ENCODE results near the gene FTCD. TPM values are rescaled to one million over a fixed set of nuclear protein-coding genes. Genes with fewer than 3 reads are reported as not detected.
A peak's percentile ranks its signal among the peaks of the same experiment; 100 is the strongest.

FTCD gene
- total and polyA plus RNA-seq, 9 of the 15 experiments (the other 6 are each of a cell fraction or from before 2014, with no cell fraction given), result 0.11 to 1.6 (median 0.67) TPM; not detected in 5

- TF ChIP-seq, protein P1, sequence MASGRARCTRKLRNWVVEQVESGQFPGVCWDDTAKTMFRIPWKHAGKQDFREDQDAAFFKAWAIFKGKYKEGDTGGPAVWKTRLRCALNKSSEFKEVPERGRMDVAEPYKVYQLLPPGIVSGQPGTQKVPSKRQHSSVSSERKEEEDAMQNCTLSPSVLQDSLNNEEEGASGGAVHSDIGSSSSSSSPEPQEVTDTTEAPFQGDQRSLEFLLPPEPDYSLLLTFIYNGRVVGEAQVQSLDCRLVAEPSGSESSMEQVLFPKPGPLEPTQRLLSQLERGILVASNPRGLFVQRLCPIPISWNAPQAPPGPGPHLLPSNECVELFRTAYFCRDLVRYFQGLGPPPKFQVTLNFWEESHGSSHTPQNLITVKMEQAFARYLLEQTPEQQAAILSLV (tag; IDR thresholded peaks at IDR 0.05), result no peak
- no peak; the same call in 1 of the 2 replicates for TF ChIP-seq SMARCA4 (IDR thresholded peaks at IDR 0.05)
- no peak for TF ChIP-seq NR1H2 (CRISPR knock-in tag; IDR thresholded peaks at IDR 0.05)
- no peak for TF ChIP-seq SAFB (IDR thresholded peaks at IDR 0.05; ENCODE audit: borderline replicate concordance, low read depth, low read length)
- TF ChIP-seq CREB3 (tag; conservative IDR thresholded peaks at IDR 0.05; ENCODE audit: low read depth), result no peak
- TF ChIP-seq ZNF146 (CRISPR knock-in tag; IDR thresholded peaks at IDR 0.05; ENCODE audit: unreplicated experiment), result no peak
- no peak for TF ChIP-seq ELF2 (CRISPR knock-in tag; IDR thresholded peaks at IDR 0.05)
- no peak for TF ChIP-seq EGR1 (conservative IDR thresholded peaks at IDR 0.05)
- TF ChIP-seq NFYB (IDR thresholded peaks at IDR 0.05; ENCODE audit: extremely low read depth, insufficient read length), result peak; percentile 89
- no peak for TF ChIP-seq ELF4 (CRISPR knock-in tag; IDR thresholded peaks at IDR 0.05)
- no peak; the same call in 1 of the 2 replicates for TF ChIP-seq EP300 (IDR thresholded peaks at IDR 0.05; ENCODE audit: low read length)
- no peak for TF ChIP-seq ETS1 (conservative IDR thresholded peaks at IDR 0.05; ENCODE audit: control insufficient read depth, low read depth, low read length)
- no peak for TF ChIP-seq NONO (IDR thresholded peaks at IDR 0.05; ENCODE audit: low read depth in 2 of 2, low read length in 1 of 2)
- TF ChIP-seq, protein P2, sequence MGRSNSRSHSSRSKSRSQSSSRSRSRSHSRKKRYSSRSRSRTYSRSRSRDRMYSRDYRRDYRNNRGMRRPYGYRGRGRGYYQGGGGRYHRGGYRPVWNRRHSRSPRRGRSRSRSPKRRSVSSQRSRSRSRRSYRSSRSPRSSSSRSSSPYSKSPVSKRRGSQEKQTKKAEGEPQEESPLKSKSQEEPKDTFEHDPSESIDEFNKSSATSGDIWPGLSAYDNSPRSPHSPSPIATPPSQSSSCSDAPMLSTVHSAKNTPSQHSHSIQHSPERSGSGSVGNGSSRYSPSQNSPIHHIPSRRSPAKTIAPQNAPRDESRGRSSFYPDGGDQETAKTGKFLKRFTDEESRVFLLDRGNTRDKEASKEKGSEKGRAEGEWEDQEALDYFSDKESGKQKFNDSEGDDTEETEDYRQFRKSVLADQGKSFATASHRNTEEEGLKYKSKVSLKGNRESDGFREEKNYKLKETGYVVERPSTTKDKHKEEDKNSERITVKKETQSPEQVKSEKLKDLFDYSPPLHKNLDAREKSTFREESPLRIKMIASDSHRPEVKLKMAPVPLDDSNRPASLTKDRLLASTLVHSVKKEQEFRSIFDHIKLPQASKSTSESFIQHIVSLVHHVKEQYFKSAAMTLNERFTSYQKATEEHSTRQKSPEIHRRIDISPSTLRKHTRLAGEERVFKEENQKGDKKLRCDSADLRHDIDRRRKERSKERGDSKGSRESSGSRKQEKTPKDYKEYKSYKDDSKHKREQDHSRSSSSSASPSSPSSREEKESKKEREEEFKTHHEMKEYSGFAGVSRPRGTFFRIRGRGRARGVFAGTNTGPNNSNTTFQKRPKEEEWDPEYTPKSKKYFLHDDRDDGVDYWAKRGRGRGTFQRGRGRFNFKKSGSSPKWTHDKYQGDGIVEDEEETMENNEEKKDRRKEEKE (IDR thresholded peaks at IDR 0.05; ENCODE audit: borderline replicate concordance in 1 of 2, control insufficient read depth in 1 of 2, low read depth in 2 of 2, low read length in 1 of 2), result no peak
- no peak for TF ChIP-seq KAT8 (IDR thresholded peaks at IDR 0.05; ENCODE audit: low read depth)
- no peak for TF ChIP-seq MCM3 (IDR thresholded peaks at IDR 0.05)
- TF ChIP-seq ZNF134 (CRISPR knock-in tag; conservative IDR thresholded peaks at IDR 0.05), result no peak
- no peak for TF ChIP-seq MIER1 (IDR thresholded peaks at IDR 0.05; ENCODE audit: low read depth)
- TF ChIP-seq CC2D1A (IDR thresholded peaks at IDR 0.05), result no peak
- no peak for TF ChIP-seq KDM2B (CRISPR knock-in tag; IDR thresholded peaks at IDR 0.05)
- TF ChIP-seq MCM2 (IDR thresholded peaks at IDR 0.05; ENCODE audit: low read depth), result no peak
- no peak for TF ChIP-seq ZNF780A (CRISPR knock-in tag; IDR thresholded peaks at IDR 0.05)
- no peak for TF ChIP-seq GATA2 (CRISPR knock-in tag; IDR thresholded peaks at IDR 0.05)
- no peak for TF ChIP-seq NR3C1 (CRISPR knock-in tag; IDR thresholded peaks at IDR 0.05)
Observed at GRCh38 chr21:46184625-46185555, 29.5 kb upstream of the FTCD start (continued).
